GM19468 (cell line): ENCODE results near the gene MTHFD1.
"Not testable (repeated sequence)": the region's sequence is repeated elsewhere in the genome, so short reads cannot be mapped to it uniquely, and the experiment has no call there.

Source experiments
- ATAC-seq: cut with Tn5 transposase; IDR thresholded peaks from one replicate; pipeline ENCODE4 v1.9.1; 2021; ENCODE audit warnings: mild to moderate bottlenecking, moderate library complexity, moderate number of reproducible peaks; ENCODE audit not compliant: unreplicated experiment; ENCODE audit errors: extremely low read depth

The MTHFD1 gene

GRCh38 chr14:64387782-64388532 is at the start of gene MTHFD1:
MTHFD1 (plus strand) TSS chr14:64388353; CDS start chr14:64388428, 75 bp downstream.
- ATAC-seq = peak; percentile 50

GRCh38 chr14:64338616-64339316 is 49.4 kb upstream of the MTHFD1 start:
- peak; percentile 83 for ATAC-seq

GRCh38 chr14:64340560-64341196 is 47.5 kb upstream of the MTHFD1 start:
- no peak for ATAC-seq

GRCh38 chr14:64347748-64348147 is 40.4 kb upstream of the MTHFD1 start:
- no peak for ATAC-seq

GRCh38 chr14:64349741-64350490 is 38.2 kb upstream of the MTHFD1 start:
- no peak for ATAC-seq

- ATAC-seq = no peak
Observed at GRCh38 chr14:64363265-64363846, 24.8 kb upstream of the MTHFD1 start.

GRCh38 chr14:64364907-64365306 is 23.2 kb upstream of the MTHFD1 start:
- ATAC-seq = no peak

- not testable (repeated sequence) for ATAC-seq
Observed at GRCh38 chr14:64365358-64365889, 22.7 kb upstream of the MTHFD1 start.

GRCh38 chr14:64369201-64369600 is 19.0 kb upstream of the MTHFD1 start:
- no peak for ATAC-seq

GRCh38 chr14:64387232-64387781 is 846 bp upstream of the MTHFD1 start:
- no peak for ATAC-seq

GRCh38 chr14:64388533-64389285 is 556 bp downstream of the MTHFD1 start:
- ATAC-seq = no peak

- no peak for ATAC-seq
Observed at GRCh38 chr14:64391113-64391725, 3.1 kb downstream of the MTHFD1 start.

GRCh38 chr14:64391986-64392385 is 3.8 kb downstream of the MTHFD1 start:
- no peak for ATAC-seq

GRCh38 chr14:64393189-64393726 is 5.1 kb downstream of the MTHFD1 start:
- not testable (repeated sequence) for ATAC-seq

GRCh38 chr14:64394423-64394822 is 6.3 kb downstream of the MTHFD1 start:
- ATAC-seq = no peak

GRCh38 chr14:64394977-64395633 is 7.0 kb downstream of the MTHFD1 start:
- no peak for ATAC-seq

- no peak for ATAC-seq
Observed at GRCh38 chr14:64400829-64401459, 12.8 kb downstream of the MTHFD1 start.
